HG03439 (cell line): ENCODE measurements around the gene CCDC78.
"Not testable (repeated sequence)": the region's sequence is repeated elsewhere in the genome, so short reads cannot be mapped to it uniquely, and the experiment has no call there.

Source experiments
- ATAC-seq: cut with Tn5 transposase; IDR thresholded peaks from one replicate; pipeline ENCODE4 v1.9.1; 2021; ENCODE audit warnings: mild to moderate bottlenecking, moderate library complexity; ENCODE audit not compliant: unreplicated experiment

CCDC78 gene

DNA sequence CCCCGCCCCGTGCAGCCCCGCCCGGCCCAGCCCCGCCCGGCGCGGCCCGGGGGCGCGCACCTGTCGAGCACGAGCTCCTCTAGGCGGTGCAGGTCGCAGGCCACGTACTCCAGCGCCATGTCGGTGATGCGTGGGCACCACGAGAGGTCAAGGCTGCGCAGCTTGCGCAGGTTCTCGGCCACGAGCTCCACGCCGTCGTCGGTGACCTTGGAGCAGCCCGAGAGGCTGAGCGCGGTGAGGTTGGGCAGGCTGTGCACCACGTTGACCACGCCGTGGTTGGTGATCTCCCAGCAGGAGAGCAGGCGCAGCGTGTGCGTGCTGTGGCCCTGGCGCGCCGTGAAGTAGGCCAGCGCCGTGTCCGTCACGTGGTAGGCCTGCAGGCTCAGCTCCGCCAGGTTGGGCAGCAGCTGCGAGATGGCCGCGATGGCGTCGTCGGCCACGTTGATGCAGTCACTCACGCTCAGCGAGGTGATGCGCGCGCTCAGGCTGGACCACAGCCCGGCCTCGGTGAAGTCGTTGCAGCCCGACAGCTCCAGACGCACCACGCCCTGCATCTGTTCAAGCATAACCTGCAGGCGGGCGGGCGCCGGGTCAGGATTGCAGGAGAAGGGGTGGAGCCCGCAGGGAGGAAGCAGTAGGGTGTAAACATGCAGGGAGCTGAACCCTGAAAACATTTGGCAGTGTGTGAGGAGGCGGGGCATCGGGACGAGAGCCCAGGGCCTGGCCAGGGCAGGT is 30.7 kb downstream of the CCDC78 start:
- no peak for ATAC-seq

DNA sequence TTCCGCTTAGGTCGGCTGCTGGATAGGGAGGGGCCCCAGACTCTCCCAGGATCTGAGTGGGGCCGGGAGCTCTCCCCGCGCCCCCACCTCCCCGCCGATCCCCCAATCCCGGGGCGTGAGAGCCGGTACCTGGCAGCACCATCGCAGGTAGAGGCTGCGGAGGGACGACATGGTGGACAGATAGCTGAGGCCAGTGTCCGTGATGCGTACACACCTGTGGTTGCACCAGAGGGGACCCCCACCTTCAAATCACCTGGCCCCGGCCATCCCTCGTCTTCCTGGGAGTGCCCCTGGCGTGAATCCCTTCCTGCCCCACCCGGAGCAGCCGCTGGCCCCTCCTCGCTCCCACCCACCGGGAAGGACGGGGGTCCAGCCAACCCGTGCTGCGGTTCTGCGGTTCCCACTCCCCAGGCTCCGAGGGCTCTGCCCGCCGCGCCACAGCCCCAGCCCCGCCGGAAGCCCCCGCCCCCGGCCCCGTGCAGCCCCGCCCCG is 31.3 kb downstream of the CCDC78 start:
- no peak for ATAC-seq

DNA sequence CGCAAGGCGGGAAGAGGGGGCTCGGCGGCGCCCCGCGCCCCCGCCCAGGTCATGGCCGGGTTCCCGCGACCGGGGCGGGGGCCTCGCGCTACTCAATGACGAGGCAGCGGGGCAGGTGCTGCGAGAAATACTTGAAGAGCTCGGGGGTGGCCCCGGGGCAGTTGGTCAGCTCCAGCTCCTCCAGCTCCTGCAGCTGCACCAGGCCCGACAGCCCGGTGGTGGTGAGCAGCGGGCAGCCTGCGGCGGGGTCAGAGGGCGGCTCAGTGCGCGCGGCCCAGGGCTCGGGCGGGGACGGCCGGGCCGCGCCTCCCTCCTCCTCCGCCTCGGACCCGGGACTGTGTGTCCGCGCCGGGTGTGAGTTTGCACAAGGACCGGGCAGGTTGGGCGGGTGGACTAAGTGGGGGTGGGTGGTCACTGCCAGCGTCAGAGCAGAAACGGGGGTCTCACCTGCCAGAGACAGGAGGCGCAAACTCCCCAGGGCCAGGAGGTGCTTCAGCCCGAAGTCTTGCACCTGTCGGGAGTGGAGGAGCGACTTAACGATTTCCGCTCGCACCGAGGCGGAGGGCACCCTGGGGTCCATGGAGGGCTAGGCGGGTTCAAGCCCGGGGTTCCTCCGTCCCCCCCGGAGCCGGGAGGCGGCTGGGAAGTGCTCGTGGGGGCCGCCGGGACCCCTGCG is 31.9 kb downstream of the CCDC78 start:
- no peak for ATAC-seq

DNA sequence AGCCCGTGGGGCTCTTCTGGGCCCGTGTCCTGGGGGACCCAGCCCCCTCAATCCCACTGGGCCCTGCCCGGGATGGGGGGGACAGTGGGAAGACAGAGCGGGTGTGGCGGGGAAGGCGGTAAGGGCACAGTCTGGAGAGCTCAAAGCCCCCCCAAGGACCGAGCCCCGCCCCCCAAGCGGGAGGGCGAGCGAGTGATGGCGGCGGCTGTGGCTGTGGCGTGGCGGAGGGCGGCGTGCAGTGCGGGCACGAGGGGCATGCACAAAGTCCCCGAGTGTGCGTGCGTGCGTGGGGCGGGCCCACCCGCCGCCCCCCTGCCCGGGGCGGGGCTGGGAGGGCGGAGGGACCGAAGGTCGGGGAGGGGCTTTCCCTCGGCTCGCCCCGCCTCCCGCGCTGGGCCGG is 32.5 kb downstream of the CCDC78 start:
- no peak for ATAC-seq

DNA sequence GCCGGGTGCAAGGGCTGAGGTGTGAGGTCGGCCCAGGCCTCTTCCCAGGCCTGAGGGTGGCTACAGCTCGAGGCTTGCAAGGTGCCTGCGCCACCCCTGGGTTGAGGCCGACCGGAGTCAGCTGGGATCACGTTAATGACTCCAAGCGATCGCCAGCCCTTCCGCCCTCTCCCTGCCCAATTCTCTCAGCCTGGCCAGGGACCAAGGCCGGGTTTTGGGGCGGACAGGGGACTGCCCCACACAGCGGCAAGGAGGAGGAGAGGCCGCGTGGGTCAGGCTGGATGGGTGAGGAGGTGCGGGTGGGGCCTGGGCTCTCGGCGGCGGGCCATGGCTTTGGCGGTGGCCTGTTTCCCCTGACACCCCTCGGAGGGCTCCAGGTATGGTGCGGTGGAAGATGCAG is 32.9 kb downstream of the CCDC78 start:
- no peak for ATAC-seq

DNA sequence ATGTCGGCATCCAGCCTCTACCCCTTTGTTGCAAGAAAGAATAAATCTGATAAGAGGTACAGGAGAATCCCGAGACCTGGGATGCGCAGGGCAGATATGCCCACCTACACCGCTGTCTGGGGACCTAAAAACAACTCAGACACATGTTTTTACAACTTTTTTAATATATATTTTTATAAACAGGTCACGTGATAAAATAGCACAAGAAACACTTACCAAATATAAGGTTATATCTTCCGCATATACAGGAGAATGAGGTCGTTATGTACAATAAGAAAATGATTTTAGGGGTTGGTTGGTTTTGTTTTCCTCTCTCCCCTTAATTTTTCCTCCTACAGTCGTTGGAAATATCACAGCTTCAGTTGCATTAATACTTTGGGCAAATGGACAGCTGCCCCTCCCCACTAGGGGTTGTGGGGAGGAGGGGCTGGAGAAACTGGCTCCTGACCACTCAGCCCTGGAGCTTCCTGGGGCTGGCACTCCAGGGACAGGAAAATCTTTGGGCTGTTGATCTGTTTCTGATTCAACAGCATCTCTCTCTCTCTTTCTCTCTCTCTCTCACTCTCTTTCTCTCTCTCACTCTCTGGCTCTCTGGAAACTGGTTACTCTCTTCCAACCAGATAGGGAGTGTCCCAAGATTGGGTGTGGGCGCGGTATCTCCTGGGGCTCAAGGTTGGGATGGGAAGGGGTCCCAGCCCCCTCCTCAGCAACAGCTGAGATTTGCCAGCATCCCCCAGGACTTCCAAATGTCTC is 33.7 kb downstream of the CCDC78 start:
- no peak for ATAC-seq

DNA sequence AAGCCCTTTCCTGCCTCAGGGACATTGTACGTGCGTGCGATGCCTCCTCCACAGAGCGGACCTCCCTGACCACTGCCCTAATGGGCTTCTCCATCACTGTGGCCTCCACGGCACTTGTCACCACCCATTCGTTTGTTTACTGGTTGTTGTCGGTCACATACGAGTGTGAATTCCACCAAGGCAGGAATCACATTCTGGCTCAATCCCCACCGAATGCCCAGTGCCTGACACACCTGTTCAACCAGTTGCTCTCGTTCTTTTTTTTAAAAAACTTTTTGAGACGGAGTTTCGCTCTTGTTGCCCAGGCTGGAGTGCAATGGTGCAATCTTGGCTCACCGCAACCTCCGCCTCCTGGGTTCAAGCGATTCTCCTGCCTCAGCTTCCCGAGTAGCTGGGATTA is 35.0 kb downstream of the CCDC78 start:
- ATAC-seq: not testable (repeated sequence)

DNA sequence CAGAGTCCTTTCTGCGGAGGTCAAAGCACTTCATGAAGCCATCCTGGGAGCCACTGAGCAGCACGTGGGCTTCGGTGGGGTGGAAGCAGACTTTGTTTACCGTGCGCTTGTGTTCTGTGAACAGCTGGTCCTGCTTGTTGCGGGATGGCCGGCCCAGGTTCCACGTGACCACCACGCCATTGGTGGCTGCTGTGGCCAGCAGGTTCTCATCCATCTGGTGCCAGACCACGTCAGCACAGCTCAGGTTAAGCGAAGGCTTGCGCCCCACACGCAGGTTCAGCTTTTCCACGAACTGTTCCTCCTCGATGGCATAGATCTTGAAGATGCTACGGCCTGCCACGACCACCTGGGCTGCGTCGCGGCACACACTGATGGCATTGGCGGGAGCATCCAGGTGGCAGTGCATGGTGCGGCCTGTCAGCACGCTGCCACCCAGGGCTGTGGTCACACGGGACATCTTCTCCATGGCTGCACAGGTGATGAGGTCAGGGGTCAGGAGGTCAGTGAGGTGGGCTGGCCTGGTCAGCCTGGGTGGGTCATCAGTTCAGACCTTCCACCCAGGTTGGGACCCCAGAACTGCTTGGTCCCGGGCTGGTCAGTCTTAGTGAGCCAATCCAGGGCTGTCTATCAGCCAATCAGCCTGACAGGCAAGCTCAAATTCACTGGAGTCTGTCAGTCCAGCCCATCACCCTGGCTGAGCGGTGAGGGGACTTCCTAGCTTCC is 36.9 kb downstream of the CCDC78 start:
- no peak for ATAC-seq

DNA sequence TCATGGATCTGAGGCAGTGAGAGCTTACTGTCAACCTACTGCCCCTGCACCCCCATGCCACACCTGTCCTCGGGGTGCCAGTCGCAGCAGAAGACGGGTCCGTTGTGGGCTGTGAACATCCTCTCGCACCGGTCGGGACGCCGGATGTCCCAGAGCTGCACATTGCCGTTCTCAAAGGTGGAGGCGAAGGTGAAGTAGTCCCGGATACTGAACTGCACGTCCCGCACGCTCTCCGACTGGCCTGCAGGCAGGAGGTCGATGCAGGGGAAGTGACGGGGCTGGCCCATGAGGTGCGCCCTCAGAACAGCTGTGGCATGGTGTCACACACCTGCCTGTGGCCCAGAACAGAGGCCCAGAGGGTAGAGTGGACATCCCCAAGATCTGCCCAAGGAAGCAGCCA is 38.7 kb downstream of the CCDC78 start:
- no peak for ATAC-seq

DNA sequence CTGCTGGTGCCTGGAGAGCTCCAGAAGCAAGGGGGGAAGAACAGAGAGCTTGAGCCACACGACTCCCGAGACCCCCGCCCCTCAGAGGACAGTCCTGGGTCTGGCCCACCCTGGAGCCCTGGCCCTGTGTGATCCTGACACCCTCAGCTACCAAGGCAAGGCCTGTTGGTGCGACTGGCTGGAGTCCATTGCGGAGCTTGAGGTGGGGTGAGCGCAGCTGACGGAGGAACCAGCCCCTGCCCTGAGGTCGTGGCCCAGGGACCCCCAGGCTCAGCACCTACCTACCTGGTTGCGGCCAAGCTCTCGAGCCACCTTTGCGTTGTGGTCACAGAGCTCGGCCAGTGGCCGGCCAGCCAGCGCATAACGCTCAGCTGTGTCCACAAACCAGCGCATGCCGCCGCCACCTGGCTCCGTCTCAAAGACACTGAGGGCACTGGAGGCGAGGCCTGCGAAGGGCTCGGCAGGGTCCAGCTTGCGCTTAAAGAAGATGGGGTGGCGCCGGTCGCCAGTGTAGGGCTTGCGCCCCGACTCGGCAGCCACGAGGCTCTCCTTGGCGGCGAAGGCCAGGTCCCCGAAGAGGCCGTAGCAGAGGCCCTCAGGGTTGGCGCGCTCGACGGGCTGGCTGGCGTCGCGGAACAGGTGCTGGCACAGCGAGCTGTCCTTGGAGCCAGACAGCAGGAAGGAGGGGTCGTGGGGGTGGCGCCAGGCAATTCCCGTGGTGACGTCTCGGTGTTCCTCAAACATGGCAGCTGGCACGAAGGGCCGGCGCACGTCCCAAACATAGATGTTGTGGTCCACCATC is 39.6 kb downstream of the CCDC78 start:
- no peak for ATAC-seq

DNA sequence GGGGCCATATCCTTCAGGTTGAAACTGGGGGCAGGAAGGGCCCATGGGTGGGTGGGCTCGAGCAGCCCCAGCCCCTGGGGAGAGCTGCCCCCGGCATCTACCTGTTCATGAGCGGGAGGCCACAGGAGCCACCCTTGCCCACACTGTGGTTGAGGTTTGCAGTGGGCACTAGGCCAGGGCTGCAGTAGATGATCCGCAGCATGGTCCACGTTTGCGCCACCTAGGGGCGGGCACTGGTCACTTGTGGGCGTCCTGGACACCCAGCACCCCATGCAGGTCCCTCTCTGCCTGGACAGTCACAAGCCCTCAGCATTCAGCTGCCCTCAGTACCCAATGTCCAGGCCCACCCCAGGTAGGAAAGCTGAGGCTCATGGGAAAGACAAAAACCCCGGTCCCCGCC is 40.3 kb downstream of the CCDC78 start:
- no peak for ATAC-seq

DNA sequence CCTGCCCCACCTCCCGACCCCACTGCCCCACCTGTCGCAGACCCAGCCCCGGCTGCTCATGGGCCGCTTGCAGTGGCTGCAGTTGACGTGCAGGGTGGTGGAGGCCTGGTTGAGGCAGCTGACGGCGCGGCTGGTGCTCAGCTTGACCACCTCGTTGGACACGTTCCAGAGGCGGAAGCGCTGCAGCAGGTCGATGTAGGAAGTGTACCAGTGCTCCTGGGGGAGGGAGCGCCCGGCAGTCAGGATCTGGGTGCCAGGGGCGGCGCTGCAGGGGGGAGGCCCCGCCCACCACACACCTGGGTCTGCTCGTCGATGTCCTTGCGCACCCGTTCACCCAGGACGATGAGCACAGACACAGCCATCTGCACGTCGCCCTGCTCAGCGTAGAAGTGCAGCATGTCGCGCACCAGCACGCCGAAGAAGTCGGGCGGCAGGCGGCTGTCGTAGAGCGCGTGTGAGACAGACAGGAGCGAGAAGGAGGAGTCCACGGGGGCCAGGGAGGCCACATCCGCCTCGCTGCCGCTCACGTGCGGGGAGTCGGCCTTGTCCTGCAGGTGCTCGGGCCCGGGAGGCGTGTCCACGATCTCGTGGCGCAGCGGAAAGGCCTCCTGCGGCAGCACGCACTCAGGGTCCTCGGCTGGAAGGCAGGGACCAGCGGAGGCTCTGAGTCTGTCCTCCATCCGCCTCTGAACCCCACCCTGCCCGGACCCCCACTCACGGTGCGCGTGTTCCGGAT is 41.1 kb downstream of the CCDC78 start:
- no peak for ATAC-seq

DNA sequence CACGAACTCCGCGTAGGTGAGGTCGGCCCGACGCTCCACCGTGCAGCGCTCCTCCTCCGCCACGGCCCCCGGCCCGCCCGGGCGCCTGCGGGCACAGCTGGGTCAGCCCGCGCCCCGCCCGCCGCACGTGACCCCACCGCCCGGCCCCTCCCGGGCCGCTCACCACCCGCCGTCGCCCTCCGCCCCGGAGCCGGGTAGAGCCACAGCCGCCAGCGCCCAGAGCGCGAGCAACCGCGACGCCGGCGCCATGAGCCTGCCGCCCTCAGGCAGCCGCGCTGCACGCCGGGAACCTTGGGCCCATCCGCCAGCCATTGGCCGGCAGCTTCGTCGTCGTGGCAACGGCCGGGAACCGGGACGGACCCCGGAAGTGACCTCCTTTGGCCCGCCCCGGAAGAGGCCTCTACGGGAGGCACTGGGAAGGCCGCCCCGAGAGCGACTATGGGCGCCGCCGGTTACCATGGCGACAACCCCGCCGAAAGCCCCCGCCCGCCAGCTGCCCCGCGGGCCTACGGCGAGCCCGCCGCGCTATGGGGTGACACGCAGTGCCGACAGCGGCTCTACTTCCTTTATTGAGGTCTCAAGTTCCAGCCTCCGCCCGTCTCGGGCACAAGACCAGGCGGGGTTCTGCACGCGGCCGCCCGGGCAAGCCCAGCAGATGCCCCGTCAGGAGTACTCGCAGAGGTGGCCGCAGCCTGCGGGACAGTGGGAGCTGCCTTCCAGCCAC is 42.0 kb downstream of the CCDC78 start, which contains the start of gene JMJD8:
Gene JMJD8 (minus strand): TSS at position 264 of the 724 bp plus-strand sequence. CDS start 15 bp downstream, at position 249.
- peak; percentile 54 for ATAC-seq

DNA sequence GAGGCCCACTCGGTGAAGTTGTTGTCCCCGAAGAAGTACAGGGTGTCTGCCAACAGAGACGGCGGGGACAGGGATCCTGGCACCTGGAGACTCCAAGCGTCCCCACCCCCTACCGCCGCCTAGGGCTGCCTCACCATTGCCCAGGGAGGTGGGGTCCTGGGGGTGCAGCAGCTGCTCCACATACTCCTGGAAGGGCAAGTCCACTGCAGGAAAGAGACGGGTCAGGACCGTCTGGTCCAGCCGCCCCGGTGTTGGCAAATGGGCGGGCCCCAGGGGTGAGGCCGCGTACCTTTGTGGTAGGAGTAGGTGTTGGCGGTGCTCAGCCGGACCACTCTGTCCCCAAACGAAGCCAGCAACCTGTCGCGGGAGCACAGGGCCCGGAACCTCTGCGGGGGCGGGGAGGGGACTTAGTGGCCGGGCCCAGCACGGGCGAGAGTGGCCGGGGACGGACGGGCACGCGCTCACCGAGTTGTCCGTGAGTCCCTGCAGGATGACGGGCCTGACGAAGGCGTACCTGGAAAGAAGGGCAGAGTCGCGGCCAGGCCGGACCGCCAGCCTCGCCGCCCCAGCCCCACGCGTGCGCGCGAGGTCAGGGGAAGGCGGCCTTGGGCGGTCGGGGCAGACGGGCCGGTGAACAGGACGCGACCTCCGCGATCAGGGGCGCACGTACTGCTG is 42.7 kb downstream of the CCDC78 start:
- ATAC-seq: no peak

DNA sequence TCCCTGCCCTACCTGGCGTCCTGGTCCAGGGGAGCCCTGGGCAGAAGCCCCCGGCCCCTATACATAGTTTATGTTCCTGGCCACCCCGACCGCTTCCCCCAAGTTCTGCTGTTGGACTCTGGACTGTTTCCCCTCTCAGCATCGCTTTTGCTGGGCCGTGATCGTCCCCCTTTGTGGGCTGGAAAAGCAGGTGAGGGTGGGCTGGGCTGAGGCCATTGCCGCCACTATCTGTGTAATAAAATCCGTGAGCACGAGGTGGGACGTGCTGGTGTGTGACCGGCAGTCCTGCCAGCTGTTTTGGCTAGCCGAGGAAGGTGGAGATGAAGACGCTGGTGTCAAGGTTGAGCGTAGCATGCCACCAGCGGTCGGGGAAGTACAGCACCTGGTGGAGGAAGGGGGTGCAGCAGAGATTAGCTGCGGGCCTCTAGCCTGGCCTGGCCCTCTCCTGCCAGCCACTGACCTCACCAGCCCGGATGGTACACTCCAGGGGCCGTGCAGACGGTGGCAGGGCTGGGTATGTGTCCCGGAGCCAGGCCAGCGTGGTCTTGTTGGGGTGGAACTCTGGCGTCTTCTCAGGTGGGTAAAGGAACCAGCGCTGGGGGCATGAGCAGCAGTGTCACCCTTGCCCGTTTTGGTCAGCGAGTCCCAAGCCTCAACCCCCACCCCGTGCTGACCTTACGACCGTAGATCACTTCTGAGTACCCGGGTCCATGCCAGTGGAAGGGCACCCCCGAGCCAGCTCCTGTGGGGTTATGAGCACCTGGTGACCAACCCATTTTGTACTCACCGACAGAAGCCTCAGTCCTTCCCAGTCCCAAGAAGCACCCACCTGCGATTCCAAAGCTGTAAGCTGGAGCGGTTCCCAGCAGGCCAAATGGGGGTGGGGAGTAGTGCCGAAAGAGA is 43.5 kb downstream of the CCDC78 start:
- ATAC-seq: no peak

DNA sequence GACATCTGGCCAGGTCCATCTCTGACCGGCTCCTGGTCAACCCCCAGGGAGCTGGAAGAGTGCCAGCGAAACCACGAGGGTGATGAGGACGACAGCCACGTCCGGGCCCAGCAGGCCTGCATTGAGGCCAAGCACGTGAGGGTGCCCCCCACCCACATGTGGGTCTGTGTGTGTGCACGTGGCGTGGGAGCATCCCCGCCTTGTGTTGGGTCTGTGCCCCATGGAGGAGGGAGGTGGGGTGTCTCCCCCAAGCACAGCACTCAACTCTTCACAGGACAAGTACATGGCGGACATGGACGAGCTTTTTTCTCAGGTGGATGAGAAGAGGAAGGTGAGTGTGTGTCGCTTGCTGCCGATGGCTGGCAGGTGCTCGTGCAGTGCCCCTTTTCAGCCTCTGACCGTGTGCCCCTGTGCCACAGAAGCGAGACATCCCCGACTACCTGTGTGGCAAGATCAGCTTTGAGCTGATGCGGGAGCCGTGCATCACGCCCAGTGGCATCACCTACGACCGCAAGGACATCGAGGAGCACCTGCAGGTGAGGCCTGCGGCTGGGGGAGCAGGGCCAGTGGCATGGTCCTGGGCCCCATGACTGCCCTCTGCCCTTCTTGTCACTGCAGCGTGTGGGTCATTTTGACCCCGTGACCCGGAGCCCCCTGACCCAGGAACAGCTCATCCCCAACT is 44.4 kb downstream of the CCDC78 start:
- no peak for ATAC-seq
